OCI-LY1 (cell line): ENCODE results near the gene PSMD7.

ENCODE experiments used
- H2AFZ ChIP-seq: fragments of 200-600 bp; sonication (generic), shearing (Covaris generic); 2 replicates; pipeline ENCODE4 v1.6.0; 2014; ENCODE audit warnings: antibody characterized with exemption, mild to moderate bottlenecking, low read length
- H3F3A ChIP-seq: fragments of 200-600 bp; sonication (generic), shearing (Covaris generic); 2 replicates; pipeline ENCODE4 v1.6.0; 2014; ENCODE audit warnings: mild to moderate bottlenecking, antibody characterized with exemption, low read length, moderate library complexity; ENCODE audit not compliant: insufficient read depth
- H3K27ac ChIP-seq: fragments of 200-600 bp; sonication (generic); 2 replicates; pipeline ENCODE4 v1.5.1; 2014; ENCODE audit warnings: low read length, mixed run types, mild to moderate bottlenecking, low read depth; ENCODE audit not compliant: poor library complexity, severe bottlenecking
- H3K27me3 ChIP-seq: fragments of 200-600 bp; sonication (generic); 2 replicates; pipeline ENCODE4 v1.6.0; 2014; ENCODE audit warnings: antibody characterized with exemption, mild to moderate bottlenecking, low read length, moderate library complexity; ENCODE audit not compliant: insufficient read depth
- H3K36me3 ChIP-seq: fragments of 200-600 bp; sonication (generic); 2 replicates; pipeline ENCODE4 v1.6.1; 2014; ENCODE audit warnings: mild to moderate bottlenecking, antibody characterized with exemption, low read length, moderate library complexity, mixed read lengths; ENCODE audit not compliant: insufficient read depth
- H3K4me1 ChIP-seq: fragments of 200-600 bp; sonication (generic); 2 replicates; pipeline ENCODE4 v1.5.1; 2014; ENCODE audit warnings: mild to moderate bottlenecking, low read length, moderate library complexity; ENCODE audit not compliant: insufficient read depth, severe bottlenecking
- H3K4me2 ChIP-seq: fragments of 200-600 bp; sonication (generic), shearing (Covaris generic); 2 replicates; pipeline ENCODE4 v1.6.1; 2014; ENCODE audit warnings: low read length
- H3K4me3 ChIP-seq: fragments of 200-600 bp; sonication (generic); 2 replicates; pipeline ENCODE4 v1.5.1; 2014; ENCODE audit warnings: low read length, low read depth, mild to moderate bottlenecking, mixed read lengths; ENCODE audit not compliant: poor library complexity, severe bottlenecking
- H3K79me2 ChIP-seq: fragments of 200-600 bp; shearing (Covaris generic); 2 replicates; pipeline ENCODE4 v1.6.1; 2016; ENCODE audit warnings: mixed run types, low read length, mixed read lengths; ENCODE audit not compliant: insufficient read depth
- H3K9ac ChIP-seq: fragments of 200-600 bp; sonication (generic), shearing (Covaris generic); 2 replicates; pipeline ENCODE4 v1.6.1; 2014; ENCODE audit warnings: mild to moderate bottlenecking, low read length, mixed read lengths
- H3K9me2 ChIP-seq: fragments of 200-600 bp; sonication (generic), shearing (Covaris generic); 2 replicates; pipeline ENCODE4 v1.6.1; 2014; ENCODE audit warnings: low read depth, mild to moderate bottlenecking, low read length, mixed read lengths
- H3K9me3 ChIP-seq: fragments of 200-600 bp; shearing (Covaris generic); 2 replicates; pipeline ENCODE4 v1.6.1; 2014; ENCODE audit warnings: low read length, mixed read lengths
- H4K20me1 ChIP-seq: fragments of 200-600 bp; sonication (generic), shearing (Covaris generic); 2 replicates; pipeline ENCODE4 v1.6.0; 2016; ENCODE audit warnings: mild to moderate bottlenecking, low read length; ENCODE audit not compliant: insufficient read depth
- EZH2 ChIP-seq: fragments of 200-600 bp; sonication (generic), shearing (Covaris generic); IDR thresholded peaks from 2 replicates; pipeline ENCODE4 v1.8.0; 2017; ENCODE audit warnings: borderline replicate concordance, mixed run types, mild to moderate bottlenecking, antibody characterized with exemption, low read length, moderate library complexity, mixed read lengths
- TF ChIP-seq, protein P1 (sequence below): fragments of 200-600 bp; sonication (generic), shearing (Covaris generic); IDR thresholded peaks from 2 replicates; pipeline ENCODE4 v1.5.1; 2017; ENCODE audit warnings: mild to moderate bottlenecking, antibody characterized with exemption, low read length, moderate library complexity, mixed read lengths

The PSMD7 gene

GRCh38 chr16:74281300-74281699, 15.3 kb upstream of the PSMD7 start:
- Histone ChIP-seq H3K27me3 (no peaks in the 10 kb centered on the region), H3K4me2 (no peak overlapping the region), H3K9me2 (no peaks in the 10 kb centered on the region), H3K4me3 (no peak overlapping the region), H3K9me3 (no peaks in the 10 kb centered on the region), H3K4me1 (no peaks in the 10 kb centered on the region), H3F3A (no peaks in the 10 kb centered on the region), H3K36me3 (no peaks in the 10 kb centered on the region), H2AFZ (no peak overlapping the region), H3K27ac (no peak overlapping the region), H3K79me2 (no peaks in the 10 kb centered on the region), H4K20me1 (no peaks in the 10 kb centered on the region), H3K9ac (no peak overlapping the region)
- TF ChIP-seq, protein P1, sequence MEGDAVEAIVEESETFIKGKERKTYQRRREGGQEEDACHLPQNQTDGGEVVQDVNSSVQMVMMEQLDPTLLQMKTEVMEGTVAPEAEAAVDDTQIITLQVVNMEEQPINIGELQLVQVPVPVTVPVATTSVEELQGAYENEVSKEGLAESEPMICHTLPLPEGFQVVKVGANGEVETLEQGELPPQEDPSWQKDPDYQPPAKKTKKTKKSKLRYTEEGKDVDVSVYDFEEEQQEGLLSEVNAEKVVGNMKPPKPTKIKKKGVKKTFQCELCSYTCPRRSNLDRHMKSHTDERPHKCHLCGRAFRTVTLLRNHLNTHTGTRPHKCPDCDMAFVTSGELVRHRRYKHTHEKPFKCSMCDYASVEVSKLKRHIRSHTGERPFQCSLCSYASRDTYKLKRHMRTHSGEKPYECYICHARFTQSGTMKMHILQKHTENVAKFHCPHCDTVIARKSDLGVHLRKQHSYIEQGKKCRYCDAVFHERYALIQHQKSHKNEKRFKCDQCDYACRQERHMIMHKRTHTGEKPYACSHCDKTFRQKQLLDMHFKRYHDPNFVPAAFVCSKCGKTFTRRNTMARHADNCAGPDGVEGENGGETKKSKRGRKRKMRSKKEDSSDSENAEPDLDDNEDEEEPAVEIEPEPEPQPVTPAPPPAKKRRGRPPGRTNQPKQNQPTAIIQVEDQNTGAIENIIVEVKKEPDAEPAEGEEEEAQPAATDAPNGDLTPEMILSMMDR, result no peak
- no peak for TF ChIP-seq EZH2

GRCh38 chr16:74283716-74284115, 12.9 kb upstream of the PSMD7 start:
- no peak overlapping the region for H3K4me3 ChIP-seq
- H3K9me2 ChIP-seq, result no peaks in the 10 kb centered on the region
- H3K36me3 ChIP-seq, result no peaks in the 10 kb centered on the region
- TF ChIP-seq, protein P1, result no peak
- no peak for TF ChIP-seq EZH2
- no peaks in the 10 kb centered on the region for H3F3A ChIP-seq
- H3K27me3 ChIP-seq, result no peaks in the 10 kb centered on the region
- H4K20me1 ChIP-seq, result no peaks in the 10 kb centered on the region
- H3K27ac ChIP-seq, result no peak overlapping the region
- H3K9ac ChIP-seq, result no peak overlapping the region
- H3K4me1 ChIP-seq, result no peaks in the 10 kb centered on the region
- no peak overlapping the region for H3K4me2 ChIP-seq
- H3K9me3 ChIP-seq, result no peaks in the 10 kb centered on the region
- H2AFZ ChIP-seq, result no peak overlapping the region
- H3K79me2 ChIP-seq, result no peaks in the 10 kb centered on the region

GRCh38 chr16:74288065-74288464, 8.5 kb upstream of the PSMD7 start:
- Histone ChIP-seq H3K79me2 (no peaks in the 10 kb centered on the region), H3K36me3 (peaks cover 16% of the 10 kb centered on the region), H2AFZ (no peak overlapping the region), H3K9me2 (no peaks in the 10 kb centered on the region), H3K9ac (no peak overlapping the region), H3K4me2 (no peak overlapping the region), H3K27me3 (no peaks in the 10 kb centered on the region), H3K4me1 (no peaks in the 10 kb centered on the region), H3K4me3 (no peak overlapping the region), H4K20me1 (no peaks in the 10 kb centered on the region), H3F3A (no peaks in the 10 kb centered on the region), H3K9me3 (peaks cover 11% of the 10 kb centered on the region; the same call in 1 of the 2 replicates), H3K27ac (no peak overlapping the region)
- TF ChIP-seq, protein P1, result no peak
- no peak for TF ChIP-seq EZH2
